CD4-positive, alpha-beta T cell treated with Interleukin-2 at 100 ng/mL for 4 hours (primary cell): ENCODE measurements around the gene CAV3.
A peak's percentile ranks its signal among the peaks of the same experiment; 100 is the strongest.

Experiments used
- DNase-seq: peaks from one replicate; pipeline ENCODE4 v3.0.0-alpha.2; 2020; ENCODE audit warnings: low spot score

CAV3 gene

GRCh38 chr3:8762607-8763377 lies 29.2 kb downstream of the CAV3 start:
- no peak for DNase-seq

- no peak for DNase-seq
Observed at GRCh38 chr3:8764528-8764927, 30.9 kb downstream of the CAV3 start.

GRCh38 chr3:8765528-8765927 lies 31.9 kb downstream of the CAV3 start:
- no peak for DNase-seq

GRCh38 chr3:8766148-8766547 lies 32.5 kb downstream of the CAV3 start:
- no peak for DNase-seq

- DNase-seq: no peak
Observed at GRCh38 chr3:8767256-8767666, 33.7 kb downstream of the CAV3 start.

- no peak for DNase-seq
Observed at GRCh38 chr3:8767667-8768363, 34.2 kb downstream of the CAV3 start.

GRCh38 chr3:8768364-8769087 lies 34.9 kb downstream of the CAV3 start:
- no peak for DNase-seq

GRCh38 chr3:8769088-8769822 lies 35.7 kb downstream of the CAV3 start, which contains the start of gene OXTR:
TSS of gene OXTR (minus strand) at chr3:8769613. CDS start at chr3:8768187, 1,426 bp downstream.
- DNase-seq: peak; percentile 42

GRCh38 chr3:8773941-8774542 lies 40.4 kb downstream of the CAV3 start:
- no peak for DNase-seq

- DNase-seq: no peak
Observed at GRCh38 chr3:8775181-8775580, 41.6 kb downstream of the CAV3 start.

GRCh38 chr3:8775602-8776001 lies 42.0 kb downstream of the CAV3 start:
- no peak for DNase-seq

GRCh38 chr3:8776406-8776805 lies 42.8 kb downstream of the CAV3 start:
- no peak for DNase-seq

GRCh38 chr3:8777201-8777977 lies 43.8 kb downstream of the CAV3 start:
- DNase-seq: no peak

- no peak for DNase-seq
Observed at GRCh38 chr3:8777978-8778267, 44.3 kb downstream of the CAV3 start.

GRCh38 chr3:8778475-8778874 lies 44.9 kb downstream of the CAV3 start:
- DNase-seq: no peak

- DNase-seq: no peak
Observed at GRCh38 chr3:8780279-8780678, 46.7 kb downstream of the CAV3 start.

- no peak for DNase-seq
Observed at GRCh38 chr3:8784676-8785435, 51.3 kb downstream of the CAV3 start.

GRCh38 chr3:8790529-8790928 lies 56.9 kb downstream of the CAV3 start:
- DNase-seq: no peak

GRCh38 chr3:8793242-8793641 lies 59.6 kb downstream of the CAV3 start:
- no peak for DNase-seq

GRCh38 chr3:8794247-8794646 lies 60.6 kb downstream of the CAV3 start:
- DNase-seq: no peak
